ENCODE results near the gene PLCG2.
A peak's percentile ranks its signal among the peaks of the same experiment; 100 is the strongest.
"Not testable (repeated sequence)": the region's sequence is repeated elsewhere in the genome, so short reads cannot be mapped to it uniquely, and the experiment has no call there.

The PLCG2 gene

GRCh38 chr16:81734632-81735434, 44.3 kb upstream of the PLCG2 start:
- no peak for DNase-seq (ENCODE audit: extremely low read depth, low read depth)
- no peak overlapping the region for H3K4me3 ChIP-seq (replicated peaks; ENCODE audit: low read depth, low read length)
- TF ChIP-seq CTCF (IDR thresholded peaks at IDR 0.05; ENCODE audit: low read depth, low read length, missing control alignments): no peak

GRCh38 chr16:81737885-81738536, 41.1 kb upstream of the PLCG2 start:
- no peak overlapping the region for H3K4me3 ChIP-seq (replicated peaks; ENCODE audit: low read depth, low read length)
- peak; percentile 44 for DNase-seq (ENCODE audit: extremely low read depth, low read depth)
- TF ChIP-seq CTCF (IDR thresholded peaks at IDR 0.05; ENCODE audit: low read depth, low read length, missing control alignments): peak; percentile 76

GRCh38 chr16:81738783-81739496, 40.2 kb upstream of the PLCG2 start:
- no peak overlapping the region for H3K4me3 ChIP-seq (replicated peaks; ENCODE audit: low read depth, low read length)
- TF ChIP-seq CTCF (IDR thresholded peaks at IDR 0.05; ENCODE audit: low read depth, low read length, missing control alignments): no peak
- no peak for DNase-seq (ENCODE audit: extremely low read depth, low read depth)

GRCh38 chr16:81739503-81739902, 39.6 kb upstream of the PLCG2 start:
- TF ChIP-seq CTCF (IDR thresholded peaks at IDR 0.05; ENCODE audit: low read depth, low read length, missing control alignments): no peak
- H3K4me3 ChIP-seq (replicated peaks; ENCODE audit: low read depth, low read length): no peak overlapping the region
- no peak for DNase-seq (ENCODE audit: extremely low read depth, low read depth)

- TF ChIP-seq CTCF (IDR thresholded peaks at IDR 0.05; ENCODE audit: low read depth, low read length, missing control alignments): no peak
- no peak for DNase-seq (ENCODE audit: extremely low read depth, low read depth)
- no peak overlapping the region for H3K4me3 ChIP-seq (replicated peaks; ENCODE audit: low read depth, low read length)
Measured at GRCh38 chr16:81740169-81740568, 38.9 kb upstream of the PLCG2 start.

- not testable (repeated sequence) for H3K4me3 ChIP-seq (replicated peaks; ENCODE audit: low read depth, low read length); DNase-seq (ENCODE audit: extremely low read depth, low read depth)
Measured at GRCh38 chr16:81741430-81741770, 37.7 kb upstream of the PLCG2 start.

GRCh38 chr16:81744385-81744784, 34.7 kb upstream of the PLCG2 start:
- TF ChIP-seq CTCF (IDR thresholded peaks at IDR 0.05; ENCODE audit: low read depth, low read length, missing control alignments): no peak
- no peak for DNase-seq (ENCODE audit: extremely low read depth, low read depth)
- no peak overlapping the region for H3K4me3 ChIP-seq (replicated peaks; ENCODE audit: low read depth, low read length)

Measured in HFF-Myc (cell line).